ENCODE results near the gene HELZ2. TPM values are rescaled to one million over a fixed set of nuclear protein-coding genes. Genes with fewer than 3 reads are reported as not detected.
A peak's percentile ranks its signal among the peaks of the same experiment; 100 is the strongest.

The HELZ2 gene
- polyA plus RNA-seq, 3 donors = 3.0 to 15.5 (median 3.3) TPM

GRCh38 chr20:63570281-63571086 lies 3.6 kb downstream of the HELZ2 start:
- H3K4me1 ChIP-seq (ENCODE audit: control insufficient read depth in 1 of 2, insufficient read depth in 2 of 2, low read length in 2 of 2) = peaks cover 49 to 61% of the 10 kb centered on the region in 2 donors
- intact Hi-C loops (cut with micrococcal nuclease) = loop anchor here in 1 of 2 donors (5.0 kb wide), 1 partner anchor 167 kb away; the partner anchor contains the start of genes LIME1 and SLC2A4RG
- H3K9ac ChIP-seq (ENCODE audit: insufficient read depth, low read length, poor library complexity, severe bottlenecking) = no peak overlapping the region
- DNase-seq = no peak
- peaks cover 75% of the 10 kb centered on the region for H4K20me1 ChIP-seq (ENCODE audit: insufficient read depth, low read length)
- peaks cover 7% of the 10 kb centered on the region for H3K79me2 ChIP-seq (ENCODE audit: insufficient read depth, low read length)
- H3K4me2 ChIP-seq (replicated peaks; ENCODE audit: extremely low read depth, low read length, poor library complexity, severe bottlenecking) = no peak overlapping the region
- Mint-ChIP-seq H3K27ac (no peak overlapping the region), H3K4me1 (peaks cover 32% of the 10 kb centered on the region), H3K36me3 (peaks cover 11 to 19% of the 10 kb centered on the region in 2 donors), H3K27me3 (ENCODE audit: low read depth in 3 of 3) (peaks cover 23 to 68% (median 36%) of the 10 kb centered on the region in 3 donors), H3K4me3 (peak overlapping the region in 1 of 2 donors; percentile 48), H3K9me3 (peaks cover 4 to 23% (median 6%) of the 10 kb centered on the region in 7 donors)
- H3K27ac ChIP-seq (ENCODE audit: low read depth in 1 of 2, low read length in 2 of 2) = no peak overlapping the region
- H3K27me3 ChIP-seq (ENCODE audit: control insufficient read depth in 2 of 2, insufficient read depth in 2 of 2, low read length in 2 of 2) = peaks cover 0 to 62% of the 10 kb centered on the region in 2 donors
- H2AFZ ChIP-seq (ENCODE audit: insufficient read depth, low read depth, low read length, poor library complexity, severe bottlenecking) = no peak overlapping the region
- peaks cover 15 to 26% of the 10 kb centered on the region in 2 donors for H3K36me3 ChIP-seq (replicated peaks in 1 of 2; ENCODE audit: control insufficient read depth in 1 of 2, insufficient read depth in 2 of 2, low read length in 2 of 2)
- no peak for TF ChIP-seq CTCF (IDR thresholded peaks at IDR 0.05)
- H3K4me3 ChIP-seq (replicated peaks in 1 of 3; ENCODE audit: low read depth in 2 of 3, low read length in 3 of 3) = no peak overlapping the region
- peaks cover 5 to 8% of the 10 kb centered on the region in 2 donors for H3K9me3 ChIP-seq (replicated peaks in 1 of 2; ENCODE audit: control insufficient read depth in 1 of 2, insufficient read depth in 1 of 2, low read length in 2 of 2)
- 95% methylated on average over 26 of the region's 28 CpGs for WGBS (ENCODE audit: insufficient coverage)

- WGBS (ENCODE audit: insufficient coverage) = 85% methylated on average over 45 of the region's 46 CpGs
- peaks cover 44 to 50% of the 10 kb centered on the region in 2 donors for H3K4me1 ChIP-seq (ENCODE audit: control insufficient read depth in 1 of 2, insufficient read depth in 2 of 2, low read length in 2 of 2)
Measured at GRCh38 chr20:63568986-63569949, 4.8 kb downstream of the HELZ2 start.

More at GRCh38 chr20:63568986-63569949, 4.8 kb downstream of the HELZ2 start:
- Histone ChIP-seq H3K9me3 (replicated peaks in 1 of 2; ENCODE audit: control insufficient read depth in 1 of 2, insufficient read depth in 1 of 2, low read length in 2 of 2) (peaks cover 14 to 15% of the 10 kb centered on the region in 2 donors), H3K27ac (ENCODE audit: low read depth in 1 of 2, low read length in 2 of 2) (no peak overlapping the region), H3K79me2 (ENCODE audit: insufficient read depth, low read length) (peaks cover 7% of the 10 kb centered on the region), H3K36me3 (replicated peaks in 1 of 2; ENCODE audit: control insufficient read depth in 1 of 2, insufficient read depth in 2 of 2, low read length in 2 of 2) (peaks cover 25 to 39% of the 10 kb centered on the region in 2 donors), H3K4me3 (replicated peaks in 1 of 3; ENCODE audit: low read depth in 2 of 3, low read length in 3 of 3) (peak overlapping the region in 2 of 3 experiments; percentile 43 to 73), H2AFZ (ENCODE audit: insufficient read depth, low read depth, low read length, poor library complexity, severe bottlenecking) (no peak overlapping the region), H4K20me1 (ENCODE audit: insufficient read depth, low read length) (peaks cover 87% of the 10 kb centered on the region), H3K27me3 (ENCODE audit: control insufficient read depth in 2 of 2, insufficient read depth in 2 of 2, low read length in 2 of 2) (peaks cover 0 to 71% of the 10 kb centered on the region in 2 donors), H3K9ac (ENCODE audit: insufficient read depth, low read length, poor library complexity, severe bottlenecking) (no peak overlapping the region), H3K4me2 (replicated peaks; ENCODE audit: extremely low read depth, low read length, poor library complexity, severe bottlenecking) (peak overlapping the region; percentile 91)
- Mint-ChIP-seq H3K27ac (peak overlapping the region in 2 of 7 donors; percentile 51 to 56), H3K4me1 (peaks cover 26% of the 10 kb centered on the region), H3K36me3 (peaks cover 15 to 28% of the 10 kb centered on the region in 2 donors), H3K27me3 (ENCODE audit: low read depth in 3 of 3) (peaks cover 28 to 70% (median 43%) of the 10 kb centered on the region in 3 donors), H3K4me3 (peak overlapping the region; percentile 45 to 87), H3K9me3 (peaks cover 8 to 32% (median 12%) of the 10 kb centered on the region in 7 donors)
- no peak for TF ChIP-seq CTCF (IDR thresholded peaks at IDR 0.05)
- intact Hi-C loops (cut with micrococcal nuclease) = loop anchor here (2.0 to 10.0 kb wide), 4 partner anchors 44 to 326 kb away; partner anchors contain the start of genes DNAJC5 (in 1 of the 2) and GMEB2 (in 1 of the 2)
- no peak for DNase-seq

Data from CD14-positive monocyte (primary cell).